OCI-LY7 (cell line): ENCODE measurements around the gene FOXD1. TPM values are rescaled to one million over a fixed set of nuclear protein-coding genes. Genes with fewer than 3 reads are reported as not detected.

ENCODE experiments used
- BruUV-seq: library from RNA; stranded (reverse); fragments of 400-500 nt; replicated peaks from 2 replicates; lab custom pipeline; 2021; lab: Mats Ljungman, UMichigan
- CTCF ChIA-PET: fragments of 300-600 bp; sonication (Branson Sonifier 250); formaldehyde crosslinking; loops from one replicate; lab custom pipeline; 2022; ENCODE audit warnings: antibody characterized with exemption; ENCODE audit not compliant: unreplicated experiment; lab: Charles Lee
- POLR2A ChIA-PET: fragments of 300-600 bp; sonication (Branson Sonifier 250); formaldehyde crosslinking; loops from one replicate; lab custom pipeline; 2022; ENCODE audit warnings: antibody characterized with exemption; lab: Charles Lee
- DNase-seq: peaks from one replicate; pipeline ENCODE4 v3.0.0-alpha.2; 2015; ENCODE audit warnings: low spot score
- H2AFZ ChIP-seq: fragments of 200-600 bp; sonication (generic), shearing (Covaris generic); 2 replicates; pipeline ENCODE4 v1.6.1; 2014; ENCODE audit warnings: mild to moderate bottlenecking, antibody characterized with exemption, low read length, moderate library complexity
- H3K27ac ChIP-seq: fragments of 200-600 bp; sonication (generic); 2 replicates; pipeline ENCODE4 v1.5.1; 2014; ENCODE audit warnings: mixed run types, low read depth, mild to moderate bottlenecking, moderate library complexity, low read length, inconsistent platforms; ENCODE audit not compliant: poor library complexity, severe bottlenecking
- H3K36me3 ChIP-seq: fragments of 200-600 bp; sonication (generic); 2 replicates; pipeline ENCODE4 v1.6.1; 2014; ENCODE audit warnings: mild to moderate bottlenecking, antibody characterized with exemption, low read length, moderate library complexity, mixed read lengths; ENCODE audit not compliant: insufficient read depth
- H3K4me1 ChIP-seq: fragments of 200-600 bp; sonication (generic); 2 replicates; pipeline ENCODE4 v1.5.1; 2014; ENCODE audit warnings: mild to moderate bottlenecking, low read length; ENCODE audit not compliant: insufficient read depth, poor library complexity, severe bottlenecking
- H3K4me2 ChIP-seq: fragments of 200-600 bp; sonication (generic); 2 replicates; pipeline ENCODE4 v1.6.1; 2014; ENCODE audit warnings: mild to moderate bottlenecking, low read length
- H3K4me3 ChIP-seq: fragments of 200-600 bp; sonication (generic); 2 replicates; pipeline ENCODE4 v1.5.1; 2014; ENCODE audit warnings: mild to moderate bottlenecking, low read depth, low read length; ENCODE audit not compliant: poor library complexity, severe bottlenecking
- H3K79me2 ChIP-seq: fragments of 200-600 bp; sonication (generic); 2 replicates; pipeline ENCODE4 v1.6.1; 2016; ENCODE audit warnings: low read depth, mild to moderate bottlenecking, low read length, moderate library complexity, mixed read lengths; ENCODE audit not compliant: insufficient read depth
- H3K9me2 ChIP-seq: fragments of 200-600 bp; sonication (generic); 2 replicates; pipeline ENCODE4 v1.6.1; 2016; ENCODE audit warnings: mild to moderate bottlenecking, low read length, mixed read lengths; ENCODE audit not compliant: insufficient read depth
- H3K9me3 ChIP-seq: fragments of 200-600 bp; sonication (generic); 2 replicates; pipeline ENCODE4 v1.6.1; 2014; ENCODE audit warnings: mild to moderate bottlenecking, mixed run types, low read length, mixed read lengths
- H4K20me1 ChIP-seq: fragments of 200-600 bp; sonication (generic); 2 replicates; pipeline ENCODE4 v1.6.1; 2014; ENCODE audit warnings: mild to moderate bottlenecking, antibody characterized with exemption, low read length, moderate library complexity, mixed read lengths; ENCODE audit not compliant: insufficient read depth
- CTCF ChIP-seq: fragments of 200-600 bp; sonication (generic); conservative IDR thresholded peaks from 2 replicates; pipeline ENCODE4 v1.5.1; 2014; ENCODE audit warnings: mild to moderate bottlenecking, antibody characterized with exemption, low read length, moderate library complexity, mixed read lengths
- EZH2phosphoT487 ChIP-seq: fragments of 200-600 bp; sonication (generic); IDR thresholded peaks from 2 replicates; pipeline ENCODE4 v1.6.1; 2018; ENCODE audit warnings: low read depth, borderline replicate concordance, mild to moderate bottlenecking, mixed run types, antibody characterized with exemption, low read length, moderate library complexity, mixed read lengths
- intact Hi-C: fragments of 100-400 bp; cut with micrococcal nuclease; formaldehyde crosslinking; loops from one replicate; pipeline ENCODE4 v1.10.0; 2022; ENCODE audit not compliant: unreplicated experiment
- total RNA-seq, 2 experiments: library from RNA; depleted of rRNA in 1 of 2; stranded (reverse); fragments of >200 nt in 1 of 2; shearing (Covaris generic) in 1 of 2; gene quantifications; 2 replicates each; pipeline ENCODE4 v1.2.3, GENCODE V29; 2014 to 2022

FOXD1 gene
- total RNA-seq, 2 experiments from 2014 or later = 1.5 to 5.6 TPM

- H3K4me1 ChIP-seq = peaks cover 7% of the 10 kb centered on the region
- H3K36me3 ChIP-seq = no peaks in the 10 kb centered on the region
- no peak overlapping the region for H3K27ac ChIP-seq
- H4K20me1 ChIP-seq = no peaks in the 10 kb centered on the region; the same call in 1 of the 2 replicates
- no peak overlapping the region for H2AFZ ChIP-seq
- POLR2A ChIA-PET = no interaction called here
- no peaks in the 10 kb centered on the region for H3K9me2 ChIP-seq
- H3K79me2 ChIP-seq = no peaks in the 10 kb centered on the region
- H3K4me2 ChIP-seq = no peak overlapping the region
- no TSS peak for BruUV-seq
- no peak overlapping the region for H3K4me3 ChIP-seq
- TF ChIP-seq CTCF (no peak), EZH2phosphoT487 (no peak)
- CTCF ChIA-PET = no interaction called here
- no peak for DNase-seq
- intact Hi-C loops = loop anchor here (10.0 kb wide), 2 partner anchors 309 to 359 kb away; no protein-coding TSS in a partner anchor
- H3K9me3 ChIP-seq = no peaks in the 10 kb centered on the region
These were observed 4.6 kb downstream of the FOXD1 start for GRCh38 chr5:73443829-73444498.

GRCh38 chr5:73442996-73443627, 5.5 kb downstream of the FOXD1 start:
- Histone ChIP-seq H4K20me1 (no peaks in the 10 kb centered on the region; the same call in 1 of the 2 replicates), H3K79me2 (no peaks in the 10 kb centered on the region), H3K4me2 (no peak overlapping the region), H3K27ac (no peak overlapping the region), H3K9me3 (no peaks in the 10 kb centered on the region), H2AFZ (no peak overlapping the region), H3K4me3 (no peak overlapping the region), H3K9me2 (no peaks in the 10 kb centered on the region), H3K36me3 (no peaks in the 10 kb centered on the region), H3K4me1 (peaks cover 5% of the 10 kb centered on the region)
- TF ChIP-seq CTCF = no peak
- intact Hi-C loops = loop anchor here (10.0 kb wide), 2 partner anchors 308 to 358 kb away; no protein-coding TSS in a partner anchor
- ChIA-PET CTCF (no interaction called here), POLR2A (no interaction called here)
- DNase-seq = no peak
- BruUV-seq = no TSS peak
